GM19239 (cell line): ENCODE measurements around the gene TMEM184C.
A peak's percentile ranks its signal among the peaks of the same experiment; 100 is the strongest.

Source experiments
- DNase-seq: peaks from one replicate; pipeline ENCODE4 v3.0.0; 2011; ENCODE audit warnings: low spot score; ENCODE audit not compliant: insufficient read length
- FAIRE-seq: peaks from 2 replicates; lab custom pipeline; 2011; peaks lifted over from hg19 to GRCh38; lab: Jason Lieb, UNC

Gene TMEM184C

GRCh38 chr4:147597561-147597960, 19.6 kb upstream of the TMEM184C start:
- DNase-seq (no peak), FAIRE-seq (no peak)

- DNase-seq (no peak), FAIRE-seq (no peak)
Measured at GRCh38 chr4:147599206-147599605, 18.0 kb upstream of the TMEM184C start.

- no peak for DNase-seq
- FAIRE-seq: no peak
Measured at GRCh38 chr4:147599769-147600168, 17.4 kb upstream of the TMEM184C start.

GRCh38 chr4:147605499-147605898, 11.7 kb upstream of the TMEM184C start:
- FAIRE-seq (no peak), DNase-seq (no peak)

GRCh38 chr4:147607471-147607870, 9.7 kb upstream of the TMEM184C start:
- no peak for FAIRE-seq
- no peak for DNase-seq

- DNase-seq (no peak), FAIRE-seq (no peak)
Measured at GRCh38 chr4:147610686-147611085, 6.5 kb upstream of the TMEM184C start.

- no peak for FAIRE-seq
- DNase-seq: no peak
Measured at GRCh38 chr4:147616849-147617172, 386 bp upstream of the TMEM184C start.

- DNase-seq (no peak), FAIRE-seq (peak; percentile 42)
Measured at GRCh38 chr4:147617841-147618691, 869 bp downstream of the TMEM184C start.

- no peak for FAIRE-seq
- no peak for DNase-seq
Measured at GRCh38 chr4:147620315-147620714, 3.1 kb downstream of the TMEM184C start.

GRCh38 chr4:147625733-147626132, 8.5 kb downstream of the TMEM184C start:
- DNase-seq (no peak), FAIRE-seq (no peak)

- FAIRE-seq (no peak), DNase-seq (no peak)
Measured at GRCh38 chr4:147626903-147627302, 9.7 kb downstream of the TMEM184C start.

- FAIRE-seq: no peak
- DNase-seq: no peak
Measured at GRCh38 chr4:147628415-147628814, 11.2 kb downstream of the TMEM184C start.

GRCh38 chr4:147629783-147630730, 12.9 kb downstream of the TMEM184C start:
- no peak for DNase-seq
- no peak for FAIRE-seq

- FAIRE-seq: no peak
- no peak for DNase-seq
Measured at GRCh38 chr4:147633113-147633512, 15.9 kb downstream of the TMEM184C start.

GRCh38 chr4:147633643-147634042, 16.4 kb downstream of the TMEM184C start:
- FAIRE-seq (no peak), DNase-seq (no peak)

- no peak for FAIRE-seq
Measured at GRCh38 chr4:147635348-147635747, 18.2 kb downstream of the TMEM184C start.

GRCh38 chr4:147638365-147638764, 21.2 kb downstream of the TMEM184C start:
- no peak for FAIRE-seq
- no peak for DNase-seq

More at GRCh38 chr4:147635348-147635747, 18.2 kb downstream of the TMEM184C start:
- DNase-seq: no peak

- FAIRE-seq: no peak
Measured at GRCh38 chr4:147638942-147639341, 21.7 kb downstream of the TMEM184C start.

GRCh38 chr4:147639388-147639787, 22.2 kb downstream of the TMEM184C start:
- DNase-seq (no peak), FAIRE-seq (no peak)

More at GRCh38 chr4:147638942-147639341, 21.7 kb downstream of the TMEM184C start:
- DNase-seq: no peak

GRCh38 chr4:147640331-147640730, 23.1 kb downstream of the TMEM184C start:
- DNase-seq (no peak), FAIRE-seq (no peak)

- FAIRE-seq: no peak
- no peak for DNase-seq
Measured at GRCh38 chr4:147643616-147644015, 26.4 kb downstream of the TMEM184C start.
